T47D (cell line): ENCODE results near the gene VANGL1.

Experiments used
- DNase-seq, 2 experiments: peaks; one replicate each; pipeline versions ENCODE4 v3.0.0 to v3.0.0-alpha.2; 2011 to 2012; ENCODE audit warnings: low read depth in 1 of 2, low spot score in 1 of 2
- JUND ChIP-seq: IDR thresholded peaks from 2 replicates; pipeline ENCODE4 v1.6.1; 2012; ENCODE audit warnings: low read depth
- in situ Hi-C: cut with HindIII; loops from 2 replicates; pipeline ENCODE4 v1.10.0; 2016; ENCODE audit warnings: low sequenced_read_pairs, low pct_unique_long_range_greater_than_20kb

VANGL1 gene

GRCh38 chr1:115726161-115726560 lies 84.4 kb downstream of the VANGL1 start:
- DNase-seq: no peak
- in situ Hi-C loops: no loop called here
- no peak for TF ChIP-seq JUND

DNA sequence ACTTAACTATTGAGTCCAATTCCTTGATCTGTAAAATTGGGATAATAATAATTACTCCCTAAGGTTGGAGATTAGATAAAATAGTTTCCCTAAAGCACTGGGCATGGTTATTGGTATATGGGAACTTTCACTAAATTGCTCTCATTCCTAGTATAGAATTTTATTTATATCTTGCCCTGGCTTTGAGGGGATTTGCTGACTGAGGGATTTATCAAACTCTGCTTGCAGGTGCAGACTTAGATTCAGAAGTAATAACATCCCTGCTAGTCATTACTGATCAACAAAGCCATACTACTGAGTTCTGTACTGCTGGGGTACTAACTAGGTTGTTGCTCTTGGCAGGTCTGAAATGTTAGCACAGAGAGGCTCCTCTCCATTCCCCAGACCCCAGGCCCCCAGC lies 84.8 kb downstream of the VANGL1 start:
- in situ Hi-C loops: no loop called here
- no peak for TF ChIP-seq JUND
- no peak for DNase-seq

DNA sequence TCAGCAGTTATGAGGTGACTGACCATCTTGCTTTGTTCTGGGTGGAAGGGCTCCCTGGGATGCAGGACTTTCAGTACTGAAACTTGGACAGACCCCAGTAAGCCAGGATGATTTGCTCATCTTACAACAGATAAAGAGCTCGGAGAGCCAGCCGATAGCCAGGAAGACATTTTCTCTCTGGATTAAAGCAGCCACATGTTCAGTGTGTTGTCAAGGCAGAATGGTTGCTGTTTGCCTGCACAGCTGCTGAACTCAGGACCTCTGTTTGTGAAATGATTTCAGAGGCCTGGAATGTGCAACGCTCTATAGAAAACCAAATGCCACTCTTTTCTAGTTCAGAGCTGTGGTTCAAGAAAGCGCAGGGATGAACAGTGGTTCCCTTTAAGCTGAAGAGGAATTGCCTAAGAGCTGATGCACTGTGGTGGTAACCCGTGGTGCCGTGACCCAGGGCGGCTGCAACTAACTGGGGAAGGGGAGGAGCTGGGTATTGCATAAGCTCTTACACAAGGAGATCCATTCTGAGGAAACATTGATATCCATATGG lies 86.0 kb downstream of the VANGL1 start:
- DNase-seq: no peak
- no peak for TF ChIP-seq JUND
- in situ Hi-C loops: no loop called here

GRCh38 chr1:115728341-115728740 lies 86.6 kb downstream of the VANGL1 start:
- in situ Hi-C loops: no loop called here
- DNase-seq: no peak
- no peak for TF ChIP-seq JUND

- TF ChIP-seq JUND: no peak
- in situ Hi-C loops: no loop called here
- DNase-seq: no peak
Observed at GRCh38 chr1:115729756-115730155, 88.0 kb downstream of the VANGL1 start.

DNA sequence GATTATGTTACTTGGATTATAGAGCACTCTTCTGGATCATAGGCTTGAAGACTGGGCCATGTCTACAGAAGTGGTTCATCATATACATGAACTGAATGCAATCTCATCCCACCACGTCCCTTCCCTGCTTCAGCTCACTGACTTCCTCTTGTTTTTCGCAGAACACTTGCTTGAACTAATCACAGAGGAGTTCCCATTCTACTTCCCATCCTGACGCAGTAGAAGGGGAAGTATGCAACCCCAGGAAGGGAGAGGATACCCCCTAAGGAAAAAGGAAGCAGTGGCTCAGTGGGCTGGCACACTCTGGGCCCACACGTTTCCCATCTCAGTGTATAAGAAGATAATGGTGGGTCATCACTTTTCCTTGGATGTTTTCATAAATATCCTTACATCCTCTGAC lies 90.5 kb downstream of the VANGL1 start:
- in situ Hi-C loops: no loop called here
- no peak for TF ChIP-seq JUND
- DNase-seq: no peak

DNA sequence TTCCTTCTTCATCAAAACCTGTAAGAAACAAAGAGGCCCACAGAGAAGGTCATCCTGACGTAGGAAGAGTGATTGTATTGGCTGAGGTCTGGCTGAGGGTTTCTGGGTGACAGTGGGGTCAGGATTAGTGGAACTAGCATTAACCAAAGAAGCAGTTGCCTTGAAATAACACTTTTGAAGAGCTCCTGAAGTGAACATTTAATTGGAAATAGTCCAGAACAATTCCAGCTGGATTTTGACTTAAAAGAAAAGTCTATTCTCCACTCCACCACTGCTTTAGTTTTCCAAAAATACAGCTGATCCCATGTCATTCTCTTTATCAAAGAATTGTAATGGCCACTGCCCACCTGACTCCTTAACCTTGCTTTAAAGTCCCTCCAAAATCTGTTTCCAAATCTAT lies 99.0 kb downstream of the VANGL1 start:
- TF ChIP-seq JUND: no peak
- no peak for DNase-seq
- in situ Hi-C loops: no loop called here

DNA sequence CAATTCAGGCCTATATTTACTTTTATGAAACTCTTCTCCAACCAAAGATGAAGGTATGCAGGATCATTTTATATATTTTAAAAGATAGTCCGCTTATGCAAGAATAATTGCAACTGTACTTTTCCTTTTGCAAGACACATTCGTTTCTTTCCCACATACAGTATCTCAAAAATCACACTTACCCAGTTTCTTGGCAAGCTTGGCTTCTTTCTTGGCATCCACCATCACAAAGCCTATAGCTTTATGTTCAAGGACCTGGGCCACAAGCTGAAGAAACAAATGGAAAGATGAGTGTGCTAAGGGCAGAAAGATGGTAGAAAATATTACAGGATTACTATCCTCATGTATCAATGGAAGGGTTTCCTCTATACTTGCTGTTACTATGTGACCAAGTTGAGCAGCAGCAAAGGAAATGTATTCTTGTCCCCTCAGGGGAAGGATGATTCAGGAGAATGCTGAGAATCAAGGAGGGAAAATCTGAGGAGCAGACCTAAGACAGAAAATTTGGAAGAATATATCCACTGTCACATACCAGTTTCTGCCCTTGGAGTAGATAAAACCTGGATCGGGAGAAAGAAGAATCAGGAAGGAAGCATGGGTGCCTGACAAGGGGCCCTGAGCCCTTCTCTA lies 103.0 kb downstream of the VANGL1 start:
- no peak for TF ChIP-seq JUND
- DNase-seq: no peak
- in situ Hi-C loops: no loop called here

GRCh38 chr1:115746021-115746690 lies 104.4 kb downstream of the VANGL1 start:
- in situ Hi-C loops: no loop called here
- TF ChIP-seq JUND: no peak
- no peak for DNase-seq
